COLO668 (cell line): Measurements from ENCODE around the gene PAPSS2.
"Not testable (repeated sequence)": the region's sequence is repeated elsewhere in the genome, so short reads cannot be mapped to it uniquely, and the experiment has no call there.

ENCODE experiments used
- DNase-seq: peaks from one replicate; lab custom pipeline; 2025; ENCODE audit not compliant: unreplicated experiment; lab: John Stamatoyannopoulos, UW

Gene PAPSS2

GRCh38 chr10:87702260-87702972 is 42.7 kb downstream of the PAPSS2 start:
- no peak for DNase-seq

GRCh38 chr10:87702973-87703294 is 43.3 kb downstream of the PAPSS2 start:
- DNase-seq, result no peak

GRCh38 chr10:87703771-87704170 is 44.1 kb downstream of the PAPSS2 start:
- no peak for DNase-seq

- no peak for DNase-seq
These were observed 45.7 kb downstream of the PAPSS2 start for GRCh38 chr10:87705339-87705738.

GRCh38 chr10:87706731-87707130 is 47.1 kb downstream of the PAPSS2 start:
- DNase-seq, result no peak

- no peak for DNase-seq
These were observed 47.6 kb downstream of the PAPSS2 start for GRCh38 chr10:87707254-87707653.

GRCh38 chr10:87712913-87713616 is 53.4 kb downstream of the PAPSS2 start:
- DNase-seq, result no peak

GRCh38 chr10:87713707-87714106 is 54.0 kb downstream of the PAPSS2 start:
- DNase-seq, result no peak

- DNase-seq, result no peak
These were observed 56.1 kb downstream of the PAPSS2 start for GRCh38 chr10:87715552-87716347.

- DNase-seq, result no peak
These were observed 56.6 kb downstream of the PAPSS2 start for GRCh38 chr10:87716348-87716670.

GRCh38 chr10:87720665-87721064 is 61.0 kb downstream of the PAPSS2 start:
- no peak for DNase-seq

GRCh38 chr10:87721781-87722180 is 62.1 kb downstream of the PAPSS2 start:
- no peak for DNase-seq

- no peak for DNase-seq
These were observed 63.0 kb downstream of the PAPSS2 start for GRCh38 chr10:87722716-87723115.

- DNase-seq, result no peak
These were observed 63.8 kb downstream of the PAPSS2 start for GRCh38 chr10:87723500-87723899.

GRCh38 chr10:87724789-87725188 is 65.1 kb downstream of the PAPSS2 start:
- DNase-seq, result no peak

- no peak for DNase-seq
These were observed 70.3 kb downstream of the PAPSS2 start for GRCh38 chr10:87729940-87730339.

- DNase-seq, result no peak
These were observed 73.4 kb downstream of the PAPSS2 start for GRCh38 chr10:87733081-87733480.

GRCh38 chr10:87734987-87735827 is 75.5 kb downstream of the PAPSS2 start:
- DNase-seq, result no peak

GRCh38 chr10:87738253-87738652 is 78.6 kb downstream of the PAPSS2 start:
- DNase-seq, result not testable (repeated sequence)

GRCh38 chr10:87739703-87740102 is 80.0 kb downstream of the PAPSS2 start:
- DNase-seq, result no peak

- no peak for DNase-seq
These were observed 80.6 kb downstream of the PAPSS2 start for GRCh38 chr10:87740254-87740655.
